ENCODE data around the gene MGAT4B. TPM values are rescaled to one million over a fixed set of nuclear protein-coding genes. Genes with fewer than 3 reads are reported as not detected.

Gene MGAT4B
- 113 and 116 TPM in 2 replicates for polyA plus RNA-seq (2013)

- Histone ChIP-seq H3K9ac (ENCODE audit: low read length) (peak within 1 kb of the TSS; percentile 94), H2AK5ac (ENCODE audit: low read length) (peak within 1 kb of the TSS; percentile 99), H3K27me3 (ENCODE audit: insufficient read depth, low read length) (no peaks in the 10 kb centered on the region), H3K79me2 (ENCODE audit: control insufficient read depth, insufficient read depth, low read length, poor library complexity) (peaks cover 19% of the 10 kb centered on the region), H3K18ac (ENCODE audit: low read length) (peak within 1 kb of the TSS; percentile 100), H3K14ac (ENCODE audit: low read length) (peak within 1 kb of the TSS; percentile 99), H4K12ac (ENCODE audit: low read depth, low read length) (peak within 1 kb of the TSS; percentile 100), H3K4me1 (ENCODE audit: control insufficient read depth in 1 of 2, insufficient read depth in 2 of 2, low read length in 2 of 2) (peaks cover 13 to 19% of the 10 kb centered on the region in 2 experiments), H3K9me3 (ENCODE audit: insufficient read depth, low read depth, low read length) (no peaks in the 10 kb centered on the region), H4K91ac (ENCODE audit: low read depth, low read length) (peak within 1 kb of the TSS; percentile 97), H3K4ac (ENCODE audit: low read depth, low read length) (peak within 1 kb of the TSS; percentile 99), H2BK5ac (ENCODE audit: low read depth, low read length, poor library complexity) (peak within 1 kb of the TSS; percentile 99), H3K36me3 (ENCODE audit: control insufficient read depth in 1 of 2, insufficient read depth in 2 of 2, low read length in 2 of 2) (peaks cover 15 to 18% of the 10 kb centered on the region in 2 experiments), H2BK12ac (ENCODE audit: low read length) (peak within 1 kb of the TSS; percentile 42), H3K79me1 (ENCODE audit: low read length) (peaks cover 15% of the 10 kb centered on the region), H2AFZ (ENCODE audit: insufficient read depth, low read length, poor library complexity) (peak within 1 kb of the TSS; percentile 96), H3K4me3 (ENCODE audit: low read depth, low read length) (peak within 1 kb of the TSS; percentile 86), H4K8ac (ENCODE audit: low read depth, low read length) (peak within 1 kb of the TSS; percentile 99), H3K27ac (ENCODE audit: low read depth, low read length) (peak within 1 kb of the TSS; percentile 89), H2BK120ac (ENCODE audit: insufficient read depth, low read length, poor library complexity) (peak within 1 kb of the TSS; percentile 97), H3K23ac (ENCODE audit: low read length) (no peak within 1 kb of the TSS), H3K4me2 (ENCODE audit: low read length) (peak within 1 kb of the TSS; percentile 76)
- DNase-seq, result peak; percentile 60 to 79
- no CpG with 5 or more reads among the region's 108 CpGs for WGBS (ENCODE audit: extremely low coverage, insufficient coverage, insufficient read length)
Observed at GRCh38 chr5:179806250-179807048, at the start of gene MGAT4B. TSS of gene MGAT4B (minus strand) at chr5:179806866. CDS start at chr5:179806583, 283 bp downstream.

DNA sequence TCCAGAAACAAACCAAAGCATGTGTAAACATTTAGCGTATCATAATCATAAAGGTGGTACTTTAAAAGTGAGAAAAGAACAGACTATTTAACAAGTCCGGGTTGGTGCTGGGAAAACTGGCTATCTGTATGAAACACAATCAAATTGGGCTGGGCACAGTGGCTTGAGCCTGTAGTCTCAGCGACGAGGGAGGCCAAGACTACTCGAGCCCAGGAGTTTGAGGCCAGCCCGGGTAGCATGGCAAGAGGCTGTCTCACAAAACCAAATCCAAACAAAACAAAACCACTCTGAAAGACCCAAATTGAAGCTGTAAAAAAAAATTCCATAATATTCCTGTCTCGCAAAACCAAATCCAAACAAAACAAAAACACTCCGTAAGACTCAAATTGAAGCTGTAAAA lies 47.7 kb upstream of the MGAT4B start:
- no peak overlapping the region for H2AK5ac ChIP-seq (ENCODE audit: low read length)
- H3K18ac ChIP-seq (ENCODE audit: low read length), result no peak overlapping the region
- H3K79me2 ChIP-seq (ENCODE audit: control insufficient read depth, insufficient read depth, low read length, poor library complexity), result peaks cover 4% of the 10 kb centered on the region
- no peak overlapping the region for H3K23ac ChIP-seq (ENCODE audit: low read length)
- no peak for DNase-seq
- peaks cover 22 to 27% of the 10 kb centered on the region in 2 experiments for H3K36me3 ChIP-seq (ENCODE audit: control insufficient read depth in 1 of 2, insufficient read depth in 2 of 2, low read length in 2 of 2)
- H2AFZ ChIP-seq (ENCODE audit: insufficient read depth, low read length, poor library complexity), result no peak overlapping the region
- H4K12ac ChIP-seq (ENCODE audit: low read depth, low read length), result no peak overlapping the region
- no peak overlapping the region for H3K4me2 ChIP-seq (ENCODE audit: low read length)
- no peak overlapping the region for H3K4me3 ChIP-seq (ENCODE audit: low read depth, low read length)
- no peak overlapping the region for H3K4ac ChIP-seq (ENCODE audit: low read depth, low read length)
- H3K27ac ChIP-seq (ENCODE audit: low read depth, low read length), result no peak overlapping the region
- no peak overlapping the region for H4K91ac ChIP-seq (ENCODE audit: low read depth, low read length)
- no peak overlapping the region for H2BK120ac ChIP-seq (ENCODE audit: insufficient read depth, low read length, poor library complexity)
- no peak overlapping the region for H3K9ac ChIP-seq (ENCODE audit: low read length)
- H2BK12ac ChIP-seq (ENCODE audit: low read length), result no peak overlapping the region
- peaks cover 4% of the 10 kb centered on the region for H3K79me1 ChIP-seq (ENCODE audit: low read length)
- H3K4me1 ChIP-seq (ENCODE audit: control insufficient read depth in 1 of 2, insufficient read depth in 2 of 2, low read length in 2 of 2), result no peaks in the 10 kb centered on the region
- no peak overlapping the region for H4K8ac ChIP-seq (ENCODE audit: low read depth, low read length)
- H3K27me3 ChIP-seq (ENCODE audit: insufficient read depth, low read length), result no peaks in the 10 kb centered on the region
- no peak overlapping the region for H3K14ac ChIP-seq (ENCODE audit: low read length)
- no peak overlapping the region for H2BK5ac ChIP-seq (ENCODE audit: low read depth, low read length, poor library complexity)
- WGBS (ENCODE audit: extremely low coverage, insufficient coverage, insufficient read length), result 100% methylated on average over 2 of the region's 8 CpGs
- no peaks in the 10 kb centered on the region for H3K9me3 ChIP-seq (ENCODE audit: insufficient read depth, low read depth, low read length)

DNA sequence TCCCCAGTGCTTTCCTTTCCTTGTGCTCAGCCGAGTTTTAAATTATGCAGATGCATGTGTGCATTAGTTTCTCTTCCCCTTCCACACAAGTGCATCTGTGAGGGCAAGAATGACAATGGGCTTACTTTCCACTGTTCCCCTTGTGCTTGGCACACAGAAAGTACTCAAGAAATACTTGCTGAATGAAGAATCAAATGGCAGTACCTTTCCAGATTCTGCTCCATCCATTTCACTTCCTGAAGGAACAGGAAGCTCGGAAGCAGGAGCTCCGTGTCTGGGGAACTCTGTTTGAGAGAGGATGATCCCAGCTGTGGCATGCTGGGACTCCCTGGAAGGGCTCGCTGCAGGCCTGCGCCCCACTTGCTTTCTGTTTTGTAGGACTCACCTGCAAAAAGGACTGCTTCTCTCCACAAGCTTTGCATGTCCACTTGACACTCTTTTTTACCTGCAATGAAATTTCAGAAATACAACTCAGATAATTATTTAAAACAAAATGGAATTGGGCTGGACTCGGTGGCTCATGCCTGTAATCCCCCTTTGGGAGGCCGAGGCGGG lies 46.4 kb upstream of the MGAT4B start:
- no peaks in the 10 kb centered on the region for H3K79me1 ChIP-seq (ENCODE audit: low read length)
- no peaks in the 10 kb centered on the region for H3K9me3 ChIP-seq (ENCODE audit: insufficient read depth, low read depth, low read length)
- no peak overlapping the region for H3K18ac ChIP-seq (ENCODE audit: low read length)
- H3K4me1 ChIP-seq (ENCODE audit: control insufficient read depth in 1 of 2, insufficient read depth in 2 of 2, low read length in 2 of 2), result no peaks in the 10 kb centered on the region
- H4K12ac ChIP-seq (ENCODE audit: low read depth, low read length), result no peak overlapping the region
- H3K27me3 ChIP-seq (ENCODE audit: insufficient read depth, low read length), result no peaks in the 10 kb centered on the region
- H3K4ac ChIP-seq (ENCODE audit: low read depth, low read length), result no peak overlapping the region
- H4K91ac ChIP-seq (ENCODE audit: low read depth, low read length), result no peak overlapping the region
- no peak overlapping the region for H3K23ac ChIP-seq (ENCODE audit: low read length)
- DNase-seq, result no peak
- H2AK5ac ChIP-seq (ENCODE audit: low read length), result no peak overlapping the region
- peaks cover 25 to 29% of the 10 kb centered on the region in 2 experiments for H3K36me3 ChIP-seq (ENCODE audit: control insufficient read depth in 1 of 2, insufficient read depth in 2 of 2, low read length in 2 of 2)
- H3K9ac ChIP-seq (ENCODE audit: low read length), result no peak overlapping the region
- no CpG with 5 or more reads among the region's 8 CpGs for WGBS (ENCODE audit: extremely low coverage, insufficient coverage, insufficient read length)
- H2AFZ ChIP-seq (ENCODE audit: insufficient read depth, low read length, poor library complexity), result no peak overlapping the region
- no peak overlapping the region for H2BK120ac ChIP-seq (ENCODE audit: insufficient read depth, low read length, poor library complexity)
- no peak overlapping the region for H3K14ac ChIP-seq (ENCODE audit: low read length)
- no peaks in the 10 kb centered on the region for H3K79me2 ChIP-seq (ENCODE audit: control insufficient read depth, insufficient read depth, low read length, poor library complexity)
- H2BK12ac ChIP-seq (ENCODE audit: low read length), result no peak overlapping the region
- no peak overlapping the region for H4K8ac ChIP-seq (ENCODE audit: low read depth, low read length)
- no peak overlapping the region for H3K27ac ChIP-seq (ENCODE audit: low read depth, low read length)
- no peak overlapping the region for H2BK5ac ChIP-seq (ENCODE audit: low read depth, low read length, poor library complexity)
- H3K4me3 ChIP-seq (ENCODE audit: low read depth, low read length), result no peak overlapping the region
- H3K4me2 ChIP-seq (ENCODE audit: low read length), result no peak overlapping the region

DNA sequence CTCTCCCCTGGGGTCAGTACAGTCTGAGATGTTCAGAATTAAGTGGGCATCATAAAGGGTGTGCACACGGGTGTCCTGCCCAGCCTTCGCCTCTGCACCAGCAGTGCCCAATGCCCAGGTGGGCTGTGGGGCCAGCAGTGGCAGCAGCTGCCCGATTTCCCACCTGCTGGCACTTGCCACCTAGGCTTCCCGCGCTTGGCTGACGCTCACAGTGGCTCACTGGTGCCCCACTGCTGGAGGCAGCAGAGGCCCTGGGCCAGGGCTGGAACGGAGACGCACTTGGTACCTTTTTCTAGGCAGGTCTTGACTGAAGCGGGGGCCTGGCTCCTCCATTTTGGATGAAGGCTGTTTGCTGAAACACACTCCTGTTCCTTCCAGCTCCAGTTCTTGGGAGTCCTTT lies 35.0 kb upstream of the MGAT4B start:
- DNase-seq, result no peak
- WGBS (ENCODE audit: extremely low coverage, insufficient coverage, insufficient read length), result no CpG with 5 or more reads among the region's 9 CpGs
- Histone ChIP-seq H3K9me3 (ENCODE audit: insufficient read depth, low read depth, low read length) (peaks cover 2% of the 10 kb centered on the region), H3K4me2 (ENCODE audit: low read length) (no peak overlapping the region), H2BK5ac (ENCODE audit: low read depth, low read length, poor library complexity) (no peak overlapping the region), H4K12ac (ENCODE audit: low read depth, low read length) (no peak overlapping the region), H3K27ac (ENCODE audit: low read depth, low read length) (no peak overlapping the region), H3K9ac (ENCODE audit: low read length) (no peak overlapping the region), H2BK12ac (ENCODE audit: low read length) (no peak overlapping the region), H3K23ac (ENCODE audit: low read length) (no peak overlapping the region), H3K27me3 (ENCODE audit: insufficient read depth, low read length) (no peaks in the 10 kb centered on the region), H2AK5ac (ENCODE audit: low read length) (no peak overlapping the region), H3K36me3 (ENCODE audit: control insufficient read depth in 1 of 2, insufficient read depth in 2 of 2, low read length in 2 of 2) (peaks cover 42 to 44% of the 10 kb centered on the region in 2 experiments), H4K91ac (ENCODE audit: low read depth, low read length) (no peak overlapping the region), H4K8ac (ENCODE audit: low read depth, low read length) (no peak overlapping the region), H3K79me2 (ENCODE audit: control insufficient read depth, insufficient read depth, low read length, poor library complexity) (no peaks in the 10 kb centered on the region), H2AFZ (ENCODE audit: insufficient read depth, low read length, poor library complexity) (no peak overlapping the region), H3K4me1 (ENCODE audit: control insufficient read depth in 1 of 2, insufficient read depth in 2 of 2, low read length in 2 of 2) (no peaks in the 10 kb centered on the region), H3K18ac (ENCODE audit: low read length) (no peak overlapping the region), H3K14ac (ENCODE audit: low read length) (no peak overlapping the region), H3K4me3 (ENCODE audit: low read depth, low read length) (no peak overlapping the region), H3K79me1 (ENCODE audit: low read length) (no peaks in the 10 kb centered on the region), H3K4ac (ENCODE audit: low read depth, low read length) (no peak overlapping the region), H2BK120ac (ENCODE audit: insufficient read depth, low read length, poor library complexity) (no peak overlapping the region)

All from trophoblast cell (in vitro differentiated cells and primary cell).